Activated CD4-positive, alpha-beta T cell treated with anti-CD3 and anti-CD28 coated beads for 1 hour (primary cell): ENCODE data around the gene TEDC2.
A peak's percentile ranks its signal among the peaks of the same experiment; 100 is the strongest.

Experiments used
- DNase-seq: peaks from one replicate; pipeline ENCODE4 v3.0.0-alpha.2; 2020

TEDC2 gene

DNA sequence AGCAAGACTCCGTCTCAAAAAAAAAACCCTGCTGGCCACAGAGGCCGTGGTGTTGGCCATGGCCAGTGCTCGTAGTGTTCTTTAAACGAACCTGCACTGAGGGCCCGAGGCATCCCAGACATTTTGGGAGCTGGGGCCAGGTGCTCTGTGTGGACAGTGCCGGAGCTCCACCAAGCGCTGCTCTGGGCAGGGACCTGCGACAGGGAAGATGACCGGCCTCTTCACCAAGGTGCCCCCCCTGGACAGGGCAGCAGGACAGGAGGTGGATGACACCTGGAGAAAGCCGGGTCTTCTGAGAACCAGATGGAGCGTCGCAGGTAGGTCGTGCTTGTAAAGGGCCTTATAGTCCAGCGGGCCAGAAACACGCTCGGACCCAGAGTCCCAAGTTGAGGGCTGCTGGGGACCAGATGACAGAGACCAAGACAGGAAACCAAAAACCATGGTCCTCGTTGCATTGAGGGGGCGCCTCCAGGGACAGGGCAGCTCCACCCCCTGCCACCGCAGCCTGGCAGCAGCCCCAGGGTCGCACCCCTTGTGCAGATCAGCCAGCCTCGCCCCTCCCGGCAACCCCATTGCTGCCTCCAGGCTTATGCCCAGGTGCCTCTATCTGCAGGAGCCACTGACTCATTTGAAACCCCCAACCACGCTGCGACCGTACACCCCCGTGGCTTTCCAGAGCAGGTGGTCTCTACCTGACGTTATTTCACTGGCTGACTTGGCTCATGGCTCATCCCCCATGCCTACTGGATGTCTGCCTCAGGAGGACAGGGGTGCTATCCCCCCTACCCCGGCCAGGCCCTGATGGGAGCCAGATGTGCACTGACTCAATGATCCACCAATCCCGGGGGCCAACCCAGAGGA lies 7.0 kb downstream of the TEDC2 start:
- DNase-seq: no peak

DNA sequence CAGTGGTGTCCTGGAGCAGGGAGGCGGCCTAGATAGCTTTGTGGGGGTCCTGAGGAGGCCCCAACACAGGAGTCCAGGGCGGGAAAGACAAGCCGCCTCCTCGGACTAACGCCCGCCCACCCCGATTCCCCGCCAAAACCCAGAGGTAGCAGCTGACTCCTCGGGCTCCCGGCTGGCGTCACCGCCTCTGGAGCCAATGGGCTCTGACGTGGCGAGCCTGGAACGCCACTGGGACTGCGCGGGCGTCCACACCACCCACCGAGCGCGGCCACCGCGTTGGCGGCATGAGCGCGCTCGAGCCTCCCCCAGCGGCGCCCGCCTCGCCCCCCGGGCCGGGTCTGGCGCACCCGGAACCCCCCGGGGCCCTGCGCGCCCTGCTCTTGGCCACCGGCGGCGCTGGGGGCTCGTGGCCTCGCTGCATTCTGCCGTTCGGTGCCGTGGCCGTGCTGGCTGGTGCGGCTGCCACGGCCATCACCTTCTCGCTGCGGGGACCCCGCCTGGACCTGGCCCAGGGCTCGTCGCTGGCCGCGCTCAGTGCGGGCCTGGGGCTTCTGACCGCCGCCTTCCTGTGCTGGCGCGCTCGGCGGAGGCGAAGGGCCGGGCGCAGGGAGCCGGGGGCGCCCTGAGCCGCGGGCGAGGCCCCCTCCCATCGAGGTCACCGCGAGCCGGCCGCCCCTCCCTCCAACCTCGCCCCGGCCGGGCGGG lies 7.8 kb downstream of the TEDC2 start:
- no peak for DNase-seq

DNA sequence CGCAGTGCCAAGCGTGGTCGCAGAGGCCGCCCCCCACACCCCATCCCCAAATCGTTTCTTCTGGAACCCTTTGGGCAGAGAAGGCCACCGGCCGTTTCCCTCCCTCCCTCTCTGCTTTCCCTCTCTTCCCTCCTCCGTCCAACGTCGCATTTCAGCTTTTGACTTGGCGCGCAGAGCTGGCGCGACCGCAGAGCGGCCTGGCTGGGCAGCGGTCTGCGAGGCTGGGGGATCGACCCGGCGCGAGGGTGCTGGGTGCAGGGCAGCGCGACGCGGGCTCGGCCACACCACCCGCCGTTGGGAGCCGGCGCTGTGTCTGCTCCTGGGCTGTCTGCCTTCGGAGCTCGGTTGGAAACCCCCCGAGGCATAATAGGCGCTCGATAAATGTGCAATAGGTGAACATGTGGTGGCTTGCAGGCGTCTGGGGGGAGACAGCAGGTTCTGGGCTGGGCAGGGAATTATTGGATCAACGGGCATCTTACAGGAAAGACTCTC lies 8.4 kb downstream of the TEDC2 start:
- DNase-seq: no peak

DNA sequence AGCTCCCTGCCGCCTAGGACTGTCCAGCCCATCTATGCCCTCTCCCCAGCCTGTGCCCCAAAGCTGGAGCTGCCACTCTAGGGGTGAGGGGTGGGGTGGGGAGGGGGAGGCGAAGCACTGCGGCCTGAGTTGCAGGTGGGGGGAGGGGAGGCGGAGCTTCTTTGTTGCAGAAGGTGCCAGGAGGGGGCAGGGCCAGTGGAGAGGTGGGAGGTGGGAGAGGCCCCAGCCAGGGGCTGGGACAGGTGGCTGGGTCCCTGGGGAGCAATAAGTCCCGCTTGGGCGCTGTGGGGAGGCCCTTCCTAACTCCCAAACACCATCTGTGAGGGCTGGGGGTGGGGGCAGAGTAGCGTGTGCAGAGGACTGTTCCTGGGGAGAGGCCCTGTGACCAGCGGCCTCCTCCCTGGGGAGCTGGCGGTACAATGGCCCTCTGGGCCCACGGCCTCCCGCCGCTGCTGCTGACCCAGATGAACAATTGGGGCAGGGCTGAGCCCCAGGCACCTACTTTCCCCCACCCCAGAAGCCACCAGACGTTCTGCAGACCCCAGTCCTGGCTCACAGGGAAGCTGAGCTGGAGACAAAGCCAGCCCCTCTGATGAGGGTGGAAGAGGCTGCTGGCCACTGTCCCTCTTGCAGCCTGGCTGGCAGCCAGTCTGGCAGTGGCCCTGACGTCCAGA lies 9.0 kb downstream of the TEDC2 start:
- no peak for DNase-seq

DNA sequence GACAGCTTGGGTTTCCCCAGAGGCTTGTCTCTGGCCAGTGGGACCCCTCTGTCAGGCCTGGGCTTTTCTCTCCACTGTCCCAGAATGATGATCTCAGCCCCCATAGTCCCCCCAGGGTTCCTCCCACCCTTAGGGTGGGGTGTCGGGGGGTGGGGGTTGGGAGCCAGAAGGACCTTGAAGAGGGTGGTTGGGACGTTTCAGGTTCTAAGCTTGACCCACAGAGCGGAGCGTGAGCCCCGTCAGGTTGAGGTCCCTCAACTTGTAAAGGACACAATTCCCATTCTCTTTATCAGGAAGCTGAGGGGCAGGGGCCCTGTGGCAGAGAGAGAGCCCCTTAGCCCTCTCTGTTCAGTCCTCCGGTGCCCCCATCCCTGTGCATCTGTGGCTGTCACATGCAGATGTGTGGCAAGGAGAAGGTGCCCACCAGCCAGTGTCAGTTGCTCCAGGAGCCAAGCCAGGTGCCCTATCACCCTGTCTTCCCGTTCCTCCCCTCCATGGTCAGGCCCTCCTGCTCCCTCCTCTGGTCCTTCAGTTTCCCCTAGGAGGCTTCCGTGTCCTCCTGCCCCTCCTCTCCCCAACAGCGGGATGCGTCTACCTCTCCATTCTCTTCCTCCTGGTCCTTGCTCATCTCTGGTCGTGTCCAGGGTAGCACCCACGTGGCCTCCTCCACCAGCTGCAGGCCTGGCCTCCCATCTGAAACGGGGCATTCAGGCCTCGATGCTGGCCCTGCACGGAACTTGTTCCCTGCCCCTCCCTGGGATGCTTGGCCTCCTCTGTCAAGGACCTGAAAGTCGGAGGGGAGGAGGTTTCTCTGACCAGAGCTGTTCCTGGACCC lies 9.7 kb downstream of the TEDC2 start:
- DNase-seq: no peak

DNA sequence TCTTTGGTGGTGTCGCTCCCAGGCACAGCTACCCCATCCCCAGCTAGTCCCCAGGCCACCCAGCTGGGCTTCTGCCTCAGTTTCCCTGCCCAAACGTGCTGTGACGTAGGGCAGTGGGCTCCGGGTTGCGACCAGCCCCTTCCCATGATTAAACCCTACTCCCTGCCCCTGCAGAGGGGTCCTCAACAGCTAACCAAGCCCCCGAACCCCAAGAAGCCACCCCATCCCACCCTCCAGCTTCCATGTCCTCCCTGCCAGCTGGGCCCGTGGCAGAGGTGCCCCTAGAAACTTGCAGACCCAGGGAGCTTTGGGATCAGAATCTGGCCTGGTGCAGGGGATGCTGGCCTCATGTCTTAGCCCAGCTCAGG lies 10.3 kb downstream of the TEDC2 start:
- no peak for DNase-seq

DNA sequence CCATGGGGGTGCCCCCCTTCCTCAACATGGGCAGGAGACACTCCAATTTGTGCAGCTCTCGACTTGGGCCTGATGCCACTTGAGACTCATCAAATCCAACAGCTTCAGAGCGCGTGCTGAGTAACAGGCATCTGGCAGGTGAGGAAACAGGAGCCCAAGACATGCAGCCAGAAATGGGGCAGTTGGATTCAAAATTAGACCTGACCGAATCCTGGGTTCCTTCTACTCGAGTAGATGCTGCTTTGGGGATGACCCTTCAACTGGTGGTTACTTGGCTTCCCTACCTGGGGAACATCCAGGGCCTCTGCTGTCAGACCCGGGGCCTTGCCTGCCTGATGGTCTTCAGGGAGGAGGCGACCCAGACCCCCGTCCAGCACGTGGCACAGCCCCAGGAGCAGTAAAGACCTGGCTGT lies 10.7 kb downstream of the TEDC2 start:
- DNase-seq: no peak

DNA sequence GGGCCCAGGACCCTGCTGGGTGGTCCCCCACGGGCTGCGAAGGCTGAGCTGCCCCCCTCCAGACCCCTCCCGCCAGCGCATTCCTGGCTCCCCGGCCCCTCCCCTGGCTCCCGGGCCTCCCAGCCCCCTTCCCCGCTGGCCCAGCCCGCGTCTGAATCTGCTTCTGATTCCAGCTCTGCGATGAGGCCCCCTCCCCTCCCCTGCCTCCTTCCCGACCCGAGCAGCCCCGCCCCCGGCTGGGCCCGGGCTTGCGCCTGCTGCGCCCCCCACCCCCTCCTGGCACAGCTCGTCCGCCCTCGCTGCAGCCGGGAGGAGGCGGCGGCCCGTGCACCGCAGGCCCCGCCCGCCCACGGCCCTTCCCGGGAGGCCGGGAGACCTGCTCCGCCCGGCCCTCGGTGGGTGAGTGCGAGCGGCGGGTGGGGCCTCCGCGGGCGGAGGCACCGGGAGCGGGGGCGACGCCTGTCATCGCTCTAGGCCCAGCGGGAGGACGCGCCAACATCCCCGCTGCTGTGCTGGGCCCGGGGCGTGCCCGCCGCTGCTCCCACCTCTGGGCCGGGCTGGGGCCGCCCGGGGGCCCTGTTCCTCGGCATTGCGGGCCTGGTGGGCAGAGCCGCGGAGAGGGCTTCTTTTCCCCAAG lies 11.2 kb downstream of the TEDC2 start, which contains the start of gene NTN3:
NTN3 (plus strand) TSS at position 282 of the 637 bp plus-strand sequence. CDS start 405 bp downstream, outside the sequence.
- DNase-seq: no peak

DNA sequence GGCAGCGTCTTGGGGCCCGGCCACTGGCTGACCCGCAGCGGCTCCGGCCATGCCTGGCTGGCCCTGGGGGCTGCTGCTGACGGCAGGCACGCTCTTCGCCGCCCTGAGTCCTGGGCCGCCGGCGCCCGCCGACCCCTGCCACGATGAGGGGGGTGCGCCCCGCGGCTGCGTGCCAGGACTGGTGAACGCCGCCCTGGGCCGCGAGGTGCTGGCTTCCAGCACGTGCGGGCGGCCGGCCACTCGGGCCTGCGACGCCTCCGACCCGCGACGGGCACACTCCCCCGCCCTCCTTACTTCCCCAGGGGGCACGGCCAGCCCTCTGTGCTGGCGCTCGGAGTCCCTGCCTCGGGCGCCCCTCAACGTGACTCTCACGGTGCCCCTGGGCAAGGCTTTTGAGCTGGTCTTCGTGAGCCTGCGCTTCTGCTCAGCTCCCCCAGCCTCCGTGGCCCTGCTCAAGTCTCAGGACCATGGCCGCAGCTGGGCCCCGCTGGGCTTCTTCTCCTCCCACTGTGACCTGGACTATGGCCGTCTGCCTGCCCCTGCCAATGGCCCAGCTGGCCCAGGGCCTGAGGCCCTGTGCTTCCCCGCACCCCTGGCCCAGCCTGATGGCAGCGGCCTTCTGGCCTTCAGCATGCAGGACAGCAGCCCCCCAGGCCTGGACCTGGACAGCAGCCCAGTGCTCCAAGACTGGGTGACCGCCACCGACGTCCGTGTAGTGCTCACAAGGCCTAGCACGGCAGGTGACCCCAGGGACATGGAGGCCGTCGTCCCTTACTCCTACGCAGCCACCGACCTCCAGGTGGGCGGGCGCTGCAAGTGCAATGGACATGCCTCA lies 12.0 kb downstream of the TEDC2 start:
- DNase-seq: no peak

DNA sequence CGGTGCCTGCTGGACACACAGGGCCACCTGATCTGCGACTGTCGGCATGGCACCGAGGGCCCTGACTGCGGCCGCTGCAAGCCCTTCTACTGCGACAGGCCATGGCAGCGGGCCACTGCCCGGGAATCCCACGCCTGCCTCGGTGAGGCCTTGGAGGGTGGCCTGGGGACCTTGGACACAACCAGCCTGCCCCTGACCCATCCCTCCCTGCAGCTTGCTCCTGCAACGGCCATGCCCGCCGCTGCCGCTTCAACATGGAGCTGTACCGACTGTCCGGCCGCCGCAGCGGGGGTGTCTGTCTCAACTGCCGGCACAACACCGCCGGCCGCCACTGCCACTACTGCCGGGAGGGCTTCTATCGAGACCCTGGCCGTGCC lies 12.6 kb downstream of the TEDC2 start:
- no peak for DNase-seq

DNA sequence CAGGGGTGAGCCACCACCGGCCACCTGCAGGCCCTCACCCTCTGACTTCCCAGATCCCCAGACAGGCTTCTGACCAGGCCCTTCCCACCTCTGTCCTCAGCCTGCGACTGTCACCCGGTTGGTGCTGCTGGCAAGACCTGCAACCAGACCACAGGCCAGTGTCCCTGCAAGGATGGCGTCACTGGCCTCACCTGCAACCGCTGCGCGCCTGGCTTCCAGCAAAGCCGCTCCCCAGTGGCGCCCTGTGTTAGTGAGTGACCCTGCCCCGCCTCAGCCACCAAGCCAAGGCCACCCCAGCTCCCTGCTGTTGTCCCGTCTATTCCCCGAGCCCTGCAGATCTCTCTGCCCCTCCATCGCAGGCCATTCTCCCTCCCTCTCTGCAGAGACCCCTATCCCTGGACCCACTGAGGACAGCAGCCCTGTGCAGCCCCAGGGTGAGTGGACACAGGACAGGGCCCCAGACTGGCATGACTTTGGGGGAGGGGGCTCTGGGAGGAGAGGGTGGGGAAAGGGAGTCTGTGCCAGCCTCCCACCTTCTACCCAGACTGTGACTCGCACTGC lies 13.1 kb downstream of the TEDC2 start:
- no peak for DNase-seq

DNA sequence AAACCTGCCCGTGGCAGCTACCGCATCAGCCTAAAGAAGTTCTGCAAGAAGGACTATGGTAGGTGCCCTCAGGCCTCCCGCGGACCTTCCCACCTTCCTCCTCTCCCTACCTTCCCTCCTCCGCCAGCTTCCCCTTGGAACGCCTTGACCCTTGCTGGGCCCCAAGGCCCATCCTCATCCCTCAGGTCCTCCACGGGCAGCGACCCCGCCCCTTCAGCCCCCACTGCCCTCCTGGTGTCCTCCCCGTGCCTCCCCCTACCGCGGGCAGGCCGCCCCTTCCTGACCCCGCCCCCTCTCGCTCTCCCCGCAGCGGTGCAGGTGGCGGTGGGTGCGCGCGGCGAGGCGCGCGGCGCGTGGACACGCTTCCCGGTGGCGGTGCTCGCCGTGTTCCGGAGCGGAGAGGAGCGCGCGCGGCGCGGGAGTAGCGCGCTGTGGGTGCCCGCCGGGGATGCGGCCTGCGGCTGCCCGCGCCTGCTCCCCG lies 13.6 kb downstream of the TEDC2 start:
- no peak for DNase-seq

DNA sequence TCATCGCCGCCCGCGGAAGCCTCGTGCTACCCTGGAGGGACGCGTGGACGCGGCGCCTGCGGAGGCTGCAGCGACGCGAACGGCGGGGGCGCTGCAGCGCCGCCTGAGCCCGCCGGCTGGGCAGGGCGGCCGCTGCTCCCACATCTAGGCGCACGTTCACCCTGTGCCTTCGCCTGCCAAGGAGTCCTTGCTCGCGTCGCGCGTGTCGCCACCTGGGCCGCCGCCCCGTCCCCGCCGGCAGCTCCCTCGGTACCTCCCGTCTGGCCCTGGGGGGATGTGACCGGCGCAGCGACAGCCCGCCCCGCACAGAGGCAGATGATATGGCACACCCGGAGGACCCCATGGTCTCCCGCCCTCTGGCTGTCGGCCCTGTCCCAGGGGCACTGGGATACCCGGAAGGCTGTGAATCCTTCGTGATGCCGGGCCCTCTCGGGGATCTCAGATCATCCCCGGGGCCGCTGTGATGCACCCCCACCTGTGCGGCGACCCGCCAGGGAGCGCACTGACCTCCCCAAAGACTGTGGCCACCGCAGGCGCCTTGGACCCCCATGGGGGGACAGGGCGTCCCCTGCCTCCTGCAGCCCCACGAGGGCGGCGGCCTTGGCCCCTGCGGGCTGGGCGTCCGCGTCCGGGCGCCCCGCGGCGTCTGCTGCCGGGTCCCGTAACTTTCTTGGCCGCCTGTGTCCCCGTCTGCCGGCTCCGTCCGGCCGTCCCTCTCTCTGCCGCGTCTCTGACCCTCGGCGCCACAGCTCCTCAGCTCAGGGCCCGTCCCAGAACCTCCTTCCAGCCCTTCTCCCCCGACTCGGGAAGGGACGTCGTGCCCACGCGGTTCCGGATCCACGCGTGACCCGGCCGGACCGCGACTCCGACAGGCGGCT lies 14.3 kb downstream of the TEDC2 start:
- peak; percentile 53 for DNase-seq

DNA sequence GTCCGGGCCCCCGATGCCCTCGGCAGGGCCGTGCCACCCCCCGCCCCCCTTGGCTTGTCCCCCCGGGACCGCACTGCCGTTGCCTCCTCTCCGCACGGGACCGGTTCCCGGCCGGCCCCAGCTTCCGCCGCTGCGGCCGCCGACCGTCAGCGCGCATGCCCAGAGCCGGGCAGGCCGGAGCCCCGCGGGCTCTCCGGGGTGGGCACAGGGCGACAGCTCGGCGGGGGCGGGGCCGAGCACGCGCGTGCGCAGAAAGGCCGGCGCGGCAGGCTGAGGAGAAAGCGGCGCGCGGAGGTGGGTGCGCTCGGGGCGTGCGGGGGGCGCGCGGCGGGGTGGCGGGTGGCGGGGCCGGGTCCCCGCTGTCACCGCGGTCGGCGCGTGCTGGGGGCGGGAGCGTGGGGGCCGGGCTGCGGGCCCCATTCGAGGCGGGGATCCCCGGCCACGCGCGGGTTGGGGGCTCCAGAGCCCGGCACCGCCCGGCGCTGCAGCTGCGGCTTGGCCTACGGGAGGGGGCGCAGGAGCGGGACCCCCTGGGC lies 15.0 kb downstream of the TEDC2 start, which contains the start of gene TBC1D24:
TBC1D24 (plus strand) TSS at position 251 of the 536 bp plus-strand sequence. CDS start 21,022 bp downstream, outside the sequence.
- DNase-seq: peak; percentile 67

DNA sequence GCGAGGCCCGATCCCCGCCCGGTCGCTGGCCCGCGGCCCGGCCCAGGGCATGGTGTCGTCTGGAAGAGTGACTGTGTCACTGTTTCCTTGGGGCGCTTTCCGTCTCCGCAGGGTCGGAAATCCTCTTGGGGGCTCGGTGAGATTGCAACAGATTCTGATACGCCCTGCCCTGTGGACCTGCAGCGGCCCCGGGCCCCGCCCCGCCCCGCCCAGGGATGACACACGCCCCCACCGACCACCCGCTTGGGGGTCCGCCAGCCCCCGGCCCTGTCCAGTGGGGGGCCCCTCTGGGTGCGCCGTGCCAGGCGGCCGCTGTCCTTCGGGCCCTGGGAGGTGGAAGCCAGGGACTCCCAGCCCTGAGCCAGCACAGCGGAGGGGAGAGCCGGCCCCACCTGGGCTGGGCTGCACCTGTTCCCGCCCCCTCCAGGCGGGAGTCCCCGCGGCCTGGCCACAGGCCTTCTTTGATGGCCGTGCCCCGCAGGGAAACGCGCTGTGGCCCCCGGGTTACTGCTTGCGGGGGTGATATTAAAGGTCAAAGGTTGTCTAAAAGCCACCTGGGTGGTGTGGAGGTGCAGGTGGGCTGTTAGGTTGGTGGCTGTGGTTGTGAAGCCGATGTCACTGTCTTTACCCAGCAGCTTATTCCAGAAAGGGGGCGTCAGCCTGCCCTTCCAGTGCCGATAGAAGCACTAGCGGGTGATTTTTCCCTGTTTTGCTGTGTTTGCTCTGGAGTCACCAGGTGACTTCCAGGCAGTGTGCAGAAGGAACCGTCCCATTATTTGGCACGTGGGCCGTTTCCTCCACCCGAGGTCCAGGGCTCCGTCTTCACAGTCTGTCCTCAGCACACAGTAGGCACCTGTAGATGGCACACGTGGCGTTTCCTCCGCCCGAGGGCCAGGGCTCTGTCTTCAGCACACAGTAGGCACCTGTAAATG lies 15.8 kb downstream of the TEDC2 start:
- DNase-seq: peak; percentile 30

DNA sequence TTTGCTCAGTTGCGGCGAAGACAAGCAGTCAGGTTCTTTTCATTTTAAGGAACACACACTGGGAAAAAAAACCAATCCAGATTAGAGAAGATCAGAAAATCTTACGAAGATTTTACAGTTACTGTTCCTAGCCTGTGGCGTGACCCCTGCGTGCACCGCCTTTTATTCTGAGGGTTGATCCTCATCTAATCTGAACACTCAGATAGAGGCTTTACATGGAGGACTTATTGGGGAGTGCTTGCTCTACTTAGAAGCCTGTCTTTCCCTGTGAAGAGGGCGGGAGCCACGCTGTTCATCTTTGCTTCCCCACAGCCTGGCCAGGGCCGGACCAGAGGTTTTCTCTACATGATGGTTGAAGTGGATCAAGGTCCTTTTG lies 16.4 kb downstream of the TEDC2 start:
- no peak for DNase-seq

DNA sequence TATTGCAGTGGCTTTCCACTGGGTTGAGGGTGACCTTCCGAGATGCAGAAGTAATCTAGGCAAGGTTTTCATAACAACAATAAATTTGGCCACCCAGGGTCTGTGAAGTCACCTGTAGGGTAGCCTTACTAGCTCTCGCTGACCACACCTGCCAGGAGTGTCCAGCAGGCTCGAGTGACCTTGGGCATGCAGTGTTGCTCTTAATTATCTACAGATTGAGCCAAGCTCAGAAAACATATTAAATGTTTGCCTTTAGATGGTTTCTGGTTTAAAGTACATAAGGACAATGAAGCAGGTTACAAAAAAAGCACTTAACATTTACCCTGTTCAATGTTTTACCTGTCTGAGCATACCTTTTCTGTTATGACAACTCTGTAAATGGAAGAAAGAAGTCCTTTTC lies 16.8 kb downstream of the TEDC2 start:
- DNase-seq: no peak

DNA sequence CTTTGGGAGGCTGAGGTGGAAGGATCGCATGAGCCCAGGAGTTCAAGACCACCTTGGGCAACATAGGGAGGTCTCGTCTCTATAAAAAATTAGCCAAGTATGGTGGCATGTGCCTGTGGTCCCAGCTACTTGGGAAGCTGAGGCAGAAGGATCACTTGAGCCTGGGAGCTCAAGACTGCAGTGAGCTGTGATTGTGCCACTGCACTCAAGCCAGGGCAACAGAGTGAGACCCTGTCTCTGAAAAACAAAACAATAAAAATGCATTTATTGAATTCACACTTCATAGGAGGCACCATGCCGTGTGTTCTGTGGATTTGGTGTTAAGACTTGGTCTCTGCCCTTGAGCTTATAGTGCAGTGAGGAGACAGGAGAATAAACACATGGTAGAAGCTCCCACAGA lies 17.4 kb downstream of the TEDC2 start:
- DNase-seq: no peak
